ENCODE results near the gene EPN1.

DNA sequence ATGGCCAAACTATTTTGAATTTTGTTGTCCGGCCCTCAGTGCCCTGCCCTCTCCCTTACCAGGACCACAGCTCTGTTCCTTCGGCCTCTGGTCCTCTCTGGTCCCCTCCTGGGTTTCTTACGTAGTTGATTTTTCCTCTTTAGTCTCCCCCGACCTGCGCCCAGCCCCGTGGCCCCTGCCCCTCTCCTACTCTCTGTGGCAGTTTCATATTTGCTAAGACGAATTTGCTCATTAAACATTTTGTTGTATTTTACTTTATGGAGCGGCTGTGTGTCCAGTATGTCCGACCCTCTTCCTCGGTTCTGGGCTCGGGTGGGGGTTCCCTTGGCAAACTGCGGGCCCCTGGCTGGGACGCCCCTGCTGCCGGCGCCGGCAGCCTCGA lies 576 bp upstream of the EPN1 start:
- TF ChIP-seq ZNF174 (CRISPR knock-in tag; IDR thresholded peaks at IDR 0.05), result no peak
- no peak for TF ChIP-seq DNMT1 (IDR thresholded peaks at IDR 0.05)
- TF ChIP-seq RAD21 (CRISPR knock-in tag; conservative IDR thresholded peaks at IDR 0.05 in 1 of 2, IDR thresholded peaks at IDR 0.05 in 1 of 2), result no peak
- no peak for TF ChIP-seq RFX5 (IDR thresholded peaks at IDR 0.05; ENCODE audit: low read depth, low read length)
- no peak for TF ChIP-seq SP1 (CRISPR knock-in tag; IDR thresholded peaks at IDR 0.05)
- TF ChIP-seq ZNF740 (CRISPR knock-in tag; IDR thresholded peaks at IDR 0.05), result no peak
- TF ChIP-seq ZNF740 (tag; IDR thresholded peaks at IDR 0.05), result no peak
- no peak for TF ChIP-seq ZNF41 (CRISPR knock-in tag; conservative IDR thresholded peaks at IDR 0.05)
